Hindlimb muscle (tissue), 1 donor: ENCODE measurements around the gene MROH2A. TPM values are rescaled to one million over a fixed set of nuclear protein-coding genes. Genes with fewer than 3 reads are reported as not detected.
A peak's percentile ranks its signal among the peaks of the same experiment; 100 is the strongest.

Experiments used
- DNase-seq: peaks from one replicate; pipeline ENCODE4 v3.0.0-alpha.2; 2013
- polyA plus RNA-seq: library from polyadenylated mRNA; unstranded; fragments of 120-200 nt; gene quantifications from one replicate; pipeline ENCODE4 v1.2.1, GENCODE V29; 2013; ENCODE audit not compliant: insufficient read length

Gene MROH2A
- polyA plus RNA-seq, 1 donor = not detected

DNA sequence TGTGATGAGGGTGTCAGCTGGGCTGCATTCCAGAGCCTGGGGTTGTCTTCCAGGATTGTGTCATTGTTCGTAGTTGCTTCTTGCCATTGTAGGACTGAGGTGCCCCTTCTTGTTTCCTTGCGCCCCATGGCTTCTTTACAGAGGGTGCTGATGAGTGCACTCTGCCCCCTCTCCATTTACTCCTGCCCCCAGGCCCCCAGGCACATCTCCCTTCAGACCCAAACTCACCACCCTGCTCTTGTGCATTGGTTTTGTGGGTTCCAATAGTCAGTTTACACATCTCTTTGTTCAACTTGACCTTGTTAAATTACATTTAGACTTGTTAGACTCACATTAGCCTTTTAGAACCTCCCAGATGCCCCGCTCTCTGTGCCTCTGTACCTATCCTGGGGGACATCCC, 43.1 kb downstream of the MROH2A start:
- no peak for DNase-seq

DNA sequence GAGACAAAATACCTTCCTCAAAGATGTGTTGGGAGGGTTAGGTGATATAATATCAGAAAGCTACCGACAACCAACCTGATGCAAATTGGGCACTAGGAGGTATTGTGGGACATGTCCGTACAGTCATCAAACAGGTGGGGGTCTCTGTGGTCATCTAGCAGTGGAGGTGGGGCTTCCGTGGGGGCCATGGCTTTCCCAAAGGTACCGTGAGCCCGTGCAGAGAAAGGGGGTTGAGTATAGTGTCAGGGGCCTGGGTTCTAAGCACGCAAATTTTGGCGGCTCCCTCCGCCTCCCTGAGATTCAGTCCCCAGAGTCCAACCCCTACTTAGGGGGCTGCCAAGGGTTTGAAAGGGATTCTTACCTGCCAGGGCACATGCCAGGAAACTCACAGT, 43.6 kb downstream of the MROH2A start:
- DNase-seq = no peak

DNA sequence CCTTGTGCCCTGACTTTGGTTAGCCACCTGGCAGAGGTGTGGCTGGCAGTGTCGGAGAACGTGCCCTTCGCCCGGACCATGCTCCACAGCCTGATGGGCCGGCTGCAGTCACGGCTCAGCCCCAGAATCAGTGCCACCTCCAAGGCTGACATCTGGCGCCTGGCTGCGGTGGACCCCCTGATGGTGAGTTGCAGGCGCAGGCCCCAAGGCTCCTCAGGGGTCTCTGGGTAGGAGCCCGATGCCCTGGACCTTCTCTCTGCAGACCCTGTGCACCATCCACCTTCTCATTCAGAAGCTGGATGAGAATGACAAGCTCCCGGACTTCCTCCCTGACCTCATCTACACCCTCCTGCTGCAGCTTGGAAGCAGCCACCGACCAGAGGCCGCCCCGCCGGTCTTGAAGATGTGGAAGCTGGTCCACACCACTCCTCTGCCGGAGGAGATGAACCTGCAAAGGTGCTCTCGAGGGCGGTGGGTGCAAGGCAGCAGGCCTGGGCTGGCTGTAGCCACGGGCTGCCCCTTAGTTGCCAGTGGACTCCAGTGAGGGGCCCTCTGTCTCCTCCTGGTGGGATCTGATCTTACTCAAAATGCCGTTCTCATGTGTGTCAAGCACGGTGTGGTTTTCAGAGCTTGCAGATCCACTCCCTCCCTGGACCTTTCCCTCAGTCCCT, 44.1 kb downstream of the MROH2A start:
- no peak for DNase-seq

DNA sequence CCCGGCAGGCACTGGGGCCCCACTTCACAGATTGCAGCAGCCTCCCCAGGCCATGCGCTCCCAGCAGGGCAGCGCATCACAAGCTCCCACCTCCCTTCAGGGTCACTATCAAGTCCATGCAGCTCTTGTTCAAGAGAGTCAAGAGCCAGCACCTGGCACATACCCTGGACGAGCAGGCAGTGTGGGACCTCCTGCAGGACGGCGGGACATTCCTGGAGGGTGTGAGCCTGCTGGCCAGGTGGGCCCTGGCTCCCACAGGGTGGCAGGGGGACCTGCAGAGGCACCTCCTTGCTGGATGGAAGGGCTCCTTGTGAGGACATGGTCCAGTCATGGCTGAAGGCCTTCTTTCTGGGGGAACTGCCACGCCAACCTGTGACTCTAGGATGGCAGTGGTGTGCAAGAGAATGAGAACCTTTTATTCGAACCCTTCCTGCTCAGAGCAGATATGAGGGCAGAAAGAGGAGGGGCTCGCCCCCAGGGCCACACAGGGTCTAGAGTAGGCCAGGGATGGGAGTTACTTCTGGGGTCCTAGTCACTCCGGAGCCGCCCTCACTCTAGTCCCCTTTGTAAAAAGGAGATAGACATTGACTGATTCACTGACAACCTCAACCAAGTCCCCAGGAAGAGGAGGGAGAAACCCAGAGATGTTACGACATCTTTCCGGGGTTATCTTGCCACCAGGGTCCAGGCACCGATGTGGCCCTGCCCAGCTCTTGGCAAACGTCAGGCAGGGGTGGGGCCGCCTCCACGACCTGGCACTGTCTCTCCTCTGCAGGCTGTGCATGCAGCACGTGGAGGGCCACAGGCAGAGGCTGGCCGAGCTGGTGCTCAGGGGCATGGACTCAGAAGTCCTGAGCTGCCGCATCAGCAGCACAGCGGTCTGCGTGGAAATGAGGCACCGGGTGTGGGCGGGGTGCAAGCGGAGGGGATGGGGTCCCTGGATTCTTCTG, 44.9 kb downstream of the MROH2A start:
- no peak for DNase-seq

DNA sequence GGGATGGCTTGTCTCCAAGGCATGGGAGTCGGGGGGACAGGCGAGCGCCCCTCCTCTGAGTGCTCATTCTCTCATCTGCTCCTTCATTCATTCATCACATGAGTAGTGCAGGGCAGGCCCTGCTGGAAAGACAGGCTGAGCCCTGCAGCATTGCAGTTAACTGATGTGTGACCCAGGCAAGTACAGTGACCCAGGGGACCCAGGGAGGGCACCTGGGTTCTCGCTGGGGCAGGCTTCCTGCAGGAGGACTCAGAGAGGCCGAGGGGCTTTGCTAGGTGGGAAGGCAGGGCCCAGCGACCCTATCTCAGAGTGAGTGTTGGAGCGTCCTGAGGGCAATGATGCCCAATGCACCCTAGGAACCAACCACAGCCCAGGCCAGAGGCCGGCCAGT, 45.6 kb downstream of the MROH2A start:
- no peak for DNase-seq

DNA sequence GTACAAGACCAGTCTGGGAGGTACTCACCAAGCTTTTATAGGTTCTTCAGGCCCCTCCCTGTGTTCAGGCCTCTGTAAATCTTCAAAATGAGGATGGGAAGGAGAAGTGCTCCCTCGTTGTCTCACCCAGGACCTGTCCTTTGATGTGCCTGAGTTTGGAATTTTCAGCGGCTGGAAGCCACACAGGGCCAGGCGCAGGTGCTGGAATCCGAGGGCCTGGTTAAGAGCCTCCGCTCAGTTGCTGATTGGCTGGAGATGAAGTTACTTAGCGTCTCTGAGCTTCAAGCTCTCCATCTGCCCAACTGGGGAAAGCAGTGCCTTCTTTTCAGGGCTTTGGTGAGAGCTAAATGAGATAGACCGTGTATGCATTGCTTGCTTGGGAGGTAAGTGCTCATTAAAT, 46.2 kb downstream of the MROH2A start:
- DNase-seq = no peak

DNA sequence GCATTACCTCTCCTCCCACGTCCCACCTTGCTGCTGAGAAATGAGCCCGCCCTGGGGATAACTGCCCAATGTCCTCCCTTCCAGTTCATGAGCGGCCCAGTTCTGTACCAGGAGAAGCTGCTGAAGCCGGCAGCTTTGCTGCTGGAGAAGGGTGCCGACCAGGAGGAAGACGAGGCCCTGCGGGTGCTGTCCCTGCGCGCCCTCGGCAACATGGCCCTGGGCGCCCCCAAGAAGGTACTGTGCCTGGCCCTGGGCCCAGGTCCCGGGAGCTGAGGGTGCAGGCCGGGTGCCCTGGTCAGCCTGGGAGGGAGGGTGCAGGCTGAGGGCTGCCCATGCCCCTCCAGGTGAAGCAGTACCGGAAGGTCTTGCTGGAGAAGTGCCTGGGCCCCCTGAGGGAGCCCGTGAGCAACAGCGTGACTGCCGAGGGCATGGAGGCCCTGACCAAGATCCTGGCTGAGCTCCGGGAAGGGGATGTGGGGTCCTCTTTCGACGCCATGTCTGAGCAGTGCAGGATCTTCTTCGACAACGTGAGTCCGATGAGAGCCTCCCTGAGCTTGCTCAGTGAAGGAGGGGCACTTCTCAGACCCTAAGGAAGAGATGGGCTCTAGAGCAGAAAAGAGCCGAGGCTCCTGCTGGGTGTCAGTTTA, 50.5 kb downstream of the MROH2A start:
- DNase-seq = no peak

DNA sequence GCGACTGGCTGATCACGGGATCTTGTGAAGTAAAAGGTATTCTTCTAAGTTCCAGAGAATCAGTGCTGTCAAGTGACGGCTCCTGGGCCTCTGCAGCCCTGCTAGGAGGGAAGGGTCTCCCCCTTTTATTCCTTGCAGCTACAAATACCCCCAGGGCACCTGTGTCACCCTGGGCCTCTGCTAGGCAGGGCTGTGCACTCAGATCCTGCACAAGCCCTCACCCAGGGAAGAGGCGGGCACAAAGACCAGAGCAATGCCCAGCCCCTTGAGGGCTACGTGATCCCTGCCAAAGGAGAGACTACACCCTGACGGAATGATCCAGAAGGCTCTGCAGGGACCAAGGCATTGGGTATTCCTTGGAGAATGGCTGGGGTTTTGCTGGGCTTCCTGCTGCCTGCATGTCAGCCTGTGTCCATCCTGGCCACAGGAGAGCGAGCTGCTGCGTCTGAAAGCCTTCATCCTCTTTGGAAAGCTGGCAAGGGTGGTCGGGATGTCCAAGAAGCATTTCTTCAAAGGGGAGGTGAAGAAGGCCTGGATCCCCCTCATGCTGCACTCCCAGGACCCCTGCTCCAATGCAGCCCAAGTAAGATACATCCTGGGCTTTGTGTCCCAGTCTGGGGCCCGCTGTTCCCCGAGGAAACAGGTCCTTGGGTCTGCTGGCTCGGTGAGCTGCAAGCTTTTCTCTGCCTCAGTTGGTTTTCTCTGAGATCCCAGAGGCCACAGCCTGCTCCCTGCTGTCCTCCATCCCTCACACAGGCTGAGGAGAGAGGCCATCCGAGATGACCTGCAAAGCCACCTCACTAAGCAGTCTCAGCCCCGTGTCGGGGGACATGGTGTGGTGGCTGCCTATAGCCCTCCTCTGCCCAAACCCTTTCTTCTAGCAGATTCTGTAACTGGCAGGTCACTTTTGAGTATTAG, 51.3 kb downstream of the MROH2A start:
- no peak for DNase-seq

DNA sequence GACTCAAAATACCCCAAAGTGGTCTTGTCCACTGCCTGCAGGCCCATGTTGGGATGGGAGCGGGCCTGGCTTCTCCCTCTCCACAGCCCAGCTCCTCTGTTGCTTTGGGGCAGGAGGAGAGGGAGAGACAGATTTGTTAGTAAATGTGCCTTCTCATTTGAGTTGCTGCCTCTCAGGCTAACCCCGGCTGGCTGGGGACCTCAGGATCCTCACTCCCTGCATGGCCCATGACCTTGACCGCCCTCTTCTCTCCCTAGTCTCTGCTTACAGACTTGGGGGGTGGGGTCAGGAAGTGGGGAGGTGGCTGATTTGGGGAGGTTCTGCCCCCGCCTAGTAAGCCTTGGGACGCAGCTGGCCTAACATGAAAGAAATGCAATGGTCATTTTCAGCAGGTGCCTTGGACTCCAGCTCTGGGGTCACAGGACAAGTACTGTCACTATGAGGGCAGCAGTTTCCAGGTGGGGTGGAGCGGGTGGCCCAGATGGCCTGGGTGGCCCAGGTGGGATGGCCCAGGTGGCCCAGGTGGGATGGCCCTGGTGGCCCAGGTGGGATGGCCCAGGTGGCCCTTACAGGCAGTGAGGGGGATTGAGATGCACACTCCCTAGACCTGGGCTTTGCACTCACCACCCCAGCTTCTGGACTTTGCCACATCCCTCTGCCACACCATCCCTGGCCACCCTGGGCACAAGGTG, 52.1 kb downstream of the MROH2A start:
- DNase-seq = no peak

DNA sequence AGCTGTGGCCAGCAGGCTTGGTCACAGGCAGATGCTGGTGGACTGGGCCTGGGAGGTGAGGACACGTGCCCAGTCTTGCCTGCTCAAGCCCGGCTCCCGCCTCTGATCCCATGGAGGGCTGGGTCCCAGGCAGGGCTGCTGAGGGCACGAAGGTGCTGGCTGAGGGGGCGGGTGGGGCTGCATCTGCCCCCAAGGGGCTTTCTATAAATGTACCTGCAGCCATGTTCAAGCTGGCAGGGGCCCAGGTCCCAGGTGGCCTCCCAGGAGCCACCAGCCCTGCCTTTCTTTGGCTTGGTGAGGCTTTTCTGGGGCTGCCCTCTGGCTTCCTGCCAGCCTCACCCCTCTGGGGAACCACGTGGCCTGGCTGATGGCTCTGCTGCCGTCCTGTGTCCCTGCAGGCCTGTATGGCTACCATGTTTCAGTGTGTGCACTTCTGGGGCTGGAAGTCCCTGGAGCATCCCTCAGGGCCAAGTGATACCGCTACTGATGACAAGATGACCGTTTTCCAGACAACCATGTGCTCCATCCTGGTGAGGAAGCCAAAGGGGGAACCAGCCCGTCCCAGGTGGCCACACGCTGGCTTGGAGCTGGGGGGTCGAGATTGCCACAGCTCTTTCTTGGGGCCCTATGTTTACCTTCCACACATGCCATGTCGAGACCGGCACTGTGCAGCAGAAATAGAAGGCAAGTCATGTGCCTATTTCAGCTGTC, 53.0 kb downstream of the MROH2A start:
- DNase-seq = no peak

DNA sequence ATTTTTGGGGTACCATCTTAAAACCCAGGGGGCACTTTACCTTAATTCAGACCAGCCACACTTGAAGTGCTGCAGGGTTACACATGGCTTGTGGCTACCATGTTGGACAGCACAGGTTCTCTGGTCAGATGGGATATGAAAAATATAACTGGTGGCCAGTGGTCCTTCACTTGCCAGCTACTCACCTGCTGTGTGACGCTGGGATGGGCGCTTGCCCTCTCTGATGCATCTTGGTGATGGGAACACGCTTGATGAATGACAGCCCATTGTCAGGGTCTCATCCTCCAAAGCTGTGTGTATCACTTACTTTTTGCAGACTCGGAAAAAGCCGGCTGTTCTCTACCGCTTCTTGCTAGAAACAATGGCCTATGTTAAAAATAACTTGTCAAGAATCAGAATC, 53.7 kb downstream of the MROH2A start:
- no peak for DNase-seq

DNA sequence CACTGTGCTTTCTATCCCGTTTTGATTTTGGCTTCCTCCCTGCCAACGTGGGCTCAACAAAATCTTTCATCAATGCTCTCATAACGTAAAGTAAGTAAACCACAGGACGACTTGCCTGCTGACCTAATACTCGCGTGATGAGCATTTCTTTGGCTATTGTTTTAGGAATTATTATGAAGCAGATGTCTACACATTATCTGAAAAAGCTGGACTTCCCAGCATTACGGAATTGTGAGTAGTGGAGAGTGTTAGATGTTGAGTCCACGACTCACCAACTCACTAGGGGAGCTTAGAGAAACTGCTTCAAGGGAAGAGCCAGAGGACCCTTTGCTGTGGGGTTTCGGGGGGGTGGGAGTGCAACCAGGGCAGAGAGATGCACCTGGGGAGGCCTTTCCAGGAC, 54.3 kb downstream of the MROH2A start:
- DNase-seq = no peak

DNA sequence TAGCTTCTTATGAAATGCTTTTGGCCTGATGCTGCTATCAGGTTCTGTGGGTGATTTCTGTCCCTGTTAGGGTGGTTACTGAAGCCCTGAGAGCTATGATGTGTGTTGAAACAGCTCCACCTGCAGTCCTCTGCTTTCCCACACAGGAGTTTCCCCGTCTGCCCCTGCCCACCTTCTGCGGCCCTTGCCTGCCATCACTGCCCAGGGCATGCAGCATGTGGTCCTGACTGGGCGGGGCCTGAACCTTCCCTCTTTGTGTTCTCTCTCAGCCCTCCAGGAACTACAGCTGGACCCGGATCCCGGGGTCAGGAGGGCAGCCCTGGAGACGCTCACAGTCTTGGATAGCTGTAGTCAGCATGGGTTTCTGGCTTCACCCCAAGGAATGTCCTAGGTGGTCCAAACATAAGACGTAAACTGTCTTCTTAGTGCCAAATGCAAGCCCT, 54.8 kb downstream of the MROH2A start:
- DNase-seq = no peak

DNA sequence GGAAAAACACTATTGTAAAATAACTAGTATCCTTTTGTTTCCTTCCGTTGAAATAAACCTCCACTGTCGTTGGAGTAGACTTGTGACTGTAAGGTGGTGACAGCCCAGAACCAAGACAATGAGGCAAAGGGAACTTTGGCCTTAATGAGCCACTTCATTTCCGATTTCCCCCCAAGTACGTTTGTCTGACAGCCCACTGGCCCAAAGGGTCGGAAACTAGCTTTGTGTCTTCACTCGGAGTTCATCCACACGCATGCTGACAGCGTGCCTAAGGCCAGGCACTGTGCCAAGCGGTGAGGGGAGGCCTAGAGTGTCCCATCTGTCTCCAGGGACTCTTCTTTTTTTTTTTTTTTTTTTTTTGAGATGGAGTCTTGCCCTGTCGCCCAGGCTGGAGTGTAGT, 55.2 kb downstream of the MROH2A start:
- peak; percentile 21 for DNase-seq

DNA sequence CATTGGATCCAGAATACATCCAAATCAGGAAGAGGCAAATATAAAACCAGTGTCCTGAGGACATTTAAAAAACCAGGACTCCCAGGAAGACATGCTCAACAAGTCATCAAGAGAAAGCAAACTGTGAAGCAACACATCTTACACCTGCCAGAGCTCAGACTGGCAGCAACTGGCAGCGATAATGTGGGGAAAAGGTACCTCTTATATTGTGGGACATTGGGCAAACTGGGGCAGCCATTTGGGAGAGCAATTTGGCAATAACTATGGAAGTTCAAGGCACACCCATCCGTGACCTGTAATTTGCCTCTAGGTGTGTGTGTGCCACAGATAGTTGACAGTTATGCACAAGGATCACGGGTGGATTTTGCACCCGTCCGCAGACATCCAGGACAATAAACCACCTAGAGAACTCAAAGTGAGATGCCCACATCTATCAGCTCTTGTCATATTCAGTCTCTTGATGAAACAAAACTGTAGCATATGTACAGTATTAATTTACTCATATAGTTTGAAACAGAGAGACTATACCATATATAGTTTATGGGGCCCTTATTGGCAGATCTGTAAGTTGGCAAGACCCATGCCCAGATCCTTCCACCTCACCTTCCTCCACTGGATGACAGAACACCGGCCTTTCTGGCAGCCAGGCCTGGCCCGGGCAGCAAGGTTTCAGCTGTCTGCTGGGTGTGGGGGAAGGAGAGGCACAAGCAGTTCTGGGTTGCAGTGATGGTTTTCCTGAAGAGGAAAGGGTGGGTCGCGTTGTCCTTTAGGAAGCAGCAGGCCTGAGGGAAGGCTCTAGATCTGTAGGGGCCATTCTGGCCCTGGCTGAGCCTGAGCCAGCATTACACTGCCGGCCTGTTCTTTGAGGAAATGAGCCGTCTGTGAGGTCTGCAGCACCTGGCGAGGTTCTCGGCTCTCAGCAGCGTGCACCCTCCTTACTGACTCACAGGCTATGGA, 57.4 kb downstream of the MROH2A start:
- DNase-seq = no peak

DNA sequence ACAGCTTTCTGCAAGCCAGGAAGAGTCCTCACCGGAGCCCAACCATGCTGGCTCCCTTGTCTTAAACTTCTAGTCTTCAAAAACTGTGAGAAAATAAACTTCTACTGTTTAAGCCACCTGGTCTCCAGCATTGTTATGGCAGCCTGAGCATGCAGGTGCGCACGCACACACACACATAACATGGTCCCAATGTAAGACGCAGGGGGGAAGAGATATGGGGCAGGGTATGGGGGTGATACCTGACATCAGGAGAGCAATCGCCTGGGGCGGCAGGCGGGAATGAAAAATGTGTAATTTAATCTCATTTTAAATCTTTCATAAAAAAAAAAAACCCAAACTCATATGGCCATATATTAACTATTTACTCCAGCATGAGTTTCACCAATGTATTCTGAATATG, 58.2 kb downstream of the MROH2A start:
- DNase-seq = no peak

DNA sequence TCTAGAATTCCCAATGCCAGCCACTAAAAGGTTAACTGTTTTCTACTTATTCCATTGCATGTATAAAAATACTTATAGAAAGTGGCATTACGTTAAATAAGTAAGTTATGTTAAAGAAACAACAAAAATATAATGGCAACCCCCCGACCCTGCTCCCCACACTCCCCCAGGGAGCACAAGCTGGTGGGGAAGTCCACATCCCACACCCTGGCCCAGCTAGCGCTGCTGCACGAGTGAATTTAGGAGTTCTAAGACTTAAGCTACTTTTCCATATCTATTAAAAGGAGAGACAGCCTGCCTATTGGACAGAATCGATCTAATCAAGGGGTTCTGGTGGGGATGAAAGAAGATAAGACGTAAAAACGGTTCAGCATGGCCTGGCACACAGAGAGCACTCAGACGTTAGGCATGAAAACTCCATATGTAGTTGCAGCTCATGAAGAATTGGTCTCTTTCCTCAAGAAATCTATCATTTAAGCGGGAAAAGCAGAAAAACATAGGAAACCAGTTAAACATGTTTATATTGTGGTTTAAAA, 59.6 kb downstream of the MROH2A start:
- no peak for DNase-seq

DNA sequence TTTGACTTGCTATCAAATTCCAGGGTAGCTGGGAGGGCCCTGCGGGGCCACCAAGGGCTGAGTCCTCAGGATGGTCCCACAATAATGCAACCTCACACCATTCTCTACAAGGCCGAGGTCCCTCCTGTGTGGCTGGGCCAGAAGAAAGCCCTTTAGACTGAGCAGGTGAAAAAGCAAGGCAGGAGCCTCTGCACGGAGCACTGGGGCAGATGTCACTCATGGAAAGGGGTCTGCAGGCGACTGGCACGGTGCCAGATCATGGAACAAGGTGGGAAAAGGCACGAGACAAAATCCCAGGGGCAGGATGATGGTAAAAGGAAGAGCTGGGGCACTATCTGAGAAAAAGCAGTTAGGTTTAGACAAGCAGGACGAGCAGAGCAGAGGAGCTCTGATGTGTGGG, 60.1 kb downstream of the MROH2A start:
- DNase-seq = no peak

DNA sequence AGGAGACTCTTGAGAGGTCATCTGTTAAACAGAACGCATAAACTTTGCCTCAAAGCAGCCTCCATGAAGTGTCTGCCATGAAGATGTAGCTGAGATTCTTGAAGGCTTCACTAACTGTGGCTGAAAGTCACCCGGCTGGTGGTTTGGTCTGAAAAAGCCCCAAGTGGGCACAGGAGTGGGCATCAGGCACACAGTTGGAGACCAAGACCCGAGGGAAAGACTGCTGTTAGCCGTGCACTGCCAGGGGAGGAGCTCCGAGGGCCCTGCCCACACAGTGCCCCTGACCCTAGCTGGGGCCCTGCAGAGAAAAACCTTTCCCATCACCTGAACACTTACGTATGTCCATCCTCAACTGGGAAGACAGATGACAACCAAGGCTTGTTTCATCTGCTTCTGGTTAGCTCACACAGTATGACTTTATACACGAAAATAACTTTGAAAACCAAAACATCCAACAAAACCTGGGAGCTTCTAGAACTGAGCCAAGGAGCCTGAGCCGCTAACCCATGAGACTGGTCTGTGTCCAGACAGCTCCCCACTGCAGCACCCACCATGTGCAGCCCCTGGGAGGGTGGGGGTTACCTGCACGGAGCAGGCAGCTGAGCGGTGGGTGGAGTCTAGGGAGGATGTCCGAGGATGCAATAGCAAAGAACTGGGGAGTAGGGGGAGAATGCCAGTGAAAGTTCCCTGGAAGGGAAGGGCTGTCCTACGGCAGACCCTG, 60.8 kb downstream of the MROH2A start:
- no peak for DNase-seq
